Mammary epithelial cell (primary cell): ENCODE measurements around the gene SMAD9.

Source experiments
- CTCF ChIP-seq, 2 donors: IDR thresholded peaks in 1 of 2; conservative IDR thresholded peaks in 1 of 2; 2 replicates each; pipeline ENCODE4 v1.5.1; 2011 to 2012; ENCODE audit warnings: inconsistent platforms in 2 of 2, low read length in 2 of 2, mild to moderate bottlenecking in 2 of 2, control low read depth in 1 of 2, low read depth in 1 of 2; ENCODE audit not compliant: insufficient read depth in 1 of 2; ENCODE audit errors: extremely low read depth in 1 of 2
- EZH2 ChIP-seq: IDR thresholded peaks from 2 replicates; pipeline ENCODE4 v1.6.1; 2012; ENCODE audit warnings: low read length, inconsistent platforms, borderline replicate concordance

DNA sequence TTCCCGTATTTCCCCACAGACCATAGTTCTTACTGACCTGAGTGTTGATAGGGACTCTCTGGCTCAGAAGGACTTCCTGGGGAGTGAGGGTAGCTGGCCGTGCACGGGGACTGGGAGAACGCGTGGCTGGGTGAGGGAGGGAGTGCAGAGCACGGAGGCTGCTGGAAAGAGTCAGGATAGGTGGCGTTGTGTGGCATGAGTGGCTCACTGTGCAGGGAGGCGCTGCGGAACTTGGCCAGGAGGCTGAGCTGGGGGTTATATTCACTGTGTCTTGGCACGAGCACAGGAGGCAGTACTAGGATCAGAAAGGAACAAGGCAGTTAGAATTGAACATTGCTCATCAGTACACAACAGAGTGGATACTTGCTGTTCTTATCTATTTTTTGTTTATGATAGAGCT lies 47.4 kb downstream of the SMAD9 start:
- TF ChIP-seq CTCF (conservative IDR thresholded peaks at IDR 0.05 in 1 of 2, IDR thresholded peaks at IDR 0.05 in 1 of 2; ENCODE audit: extremely low read depth in 1 of 2, insufficient read depth in 1 of 2, low read depth in 1 of 2, low read length in 2 of 2): no peak
- TF ChIP-seq EZH2: no peak
